DOHH2 (cell line): ENCODE data around the gene S100A3.
"Not testable (repeated sequence)": the region's sequence is repeated elsewhere in the genome, so short reads cannot be mapped to it uniquely, and the experiment has no call there.

Source experiments
- H3F3A ChIP-seq: fragments of 200-600 bp; sonication (generic), shearing (Covaris generic); 2 replicates; pipeline ENCODE4 v1.6.0; 2016; ENCODE audit warnings: antibody characterized with exemption, mild to moderate bottlenecking; ENCODE audit not compliant: control insufficient read depth, insufficient read depth
- H3K27ac ChIP-seq: fragments of 200-600 bp; sonication (generic); 2 replicates; pipeline ENCODE4 v1.5.1; 2014; ENCODE audit warnings: low read depth, mild to moderate bottlenecking, low read length, moderate library complexity
- H3K27me3 ChIP-seq: fragments of 200-600 bp; sonication (generic); 2 replicates; pipeline ENCODE4 v1.6.1; 2014; ENCODE audit warnings: mild to moderate bottlenecking, low read length, mixed read lengths; ENCODE audit not compliant: control insufficient read depth
- H3K36me3 ChIP-seq: fragments of 200-600 bp; sonication (generic); 2 replicates; pipeline ENCODE4 v1.6.1; 2014; ENCODE audit warnings: mild to moderate bottlenecking, low read length, moderate library complexity, mixed read lengths; ENCODE audit not compliant: control insufficient read depth
- H3K4me1 ChIP-seq: fragments of 200-600 bp; sonication (generic); 2 replicates; pipeline ENCODE4 v1.6.1; 2014; ENCODE audit warnings: mild to moderate bottlenecking, low read length, mixed read lengths; ENCODE audit not compliant: control insufficient read depth
- H3K4me2 ChIP-seq: fragments of 200-600 bp; sonication (generic); 2 replicates; pipeline ENCODE4 v1.6.0; 2014; ENCODE audit warnings: mild to moderate bottlenecking, low read length, moderate library complexity
- H3K4me3 ChIP-seq: fragments of 200-600 bp; sonication (generic); 2 replicates; pipeline ENCODE4 v1.5.1; 2014; ENCODE audit warnings: mild to moderate bottlenecking, low read length, mixed read lengths
- H3K79me2 ChIP-seq: fragments of 200-600 bp; sonication (generic); 2 replicates; pipeline ENCODE4 v1.6.1; 2014; ENCODE audit warnings: mild to moderate bottlenecking, low read length, mixed read lengths; ENCODE audit not compliant: control insufficient read depth
- H3K9me2 ChIP-seq: fragments of 200-600 bp; sonication (generic); replicated peaks from 2 replicates; pipeline ENCODE4 v1.6.1; 2014; ENCODE audit warnings: mild to moderate bottlenecking, low read length, mixed read lengths; ENCODE audit not compliant: control insufficient read depth
- H3K9me3 ChIP-seq: fragments of 200-600 bp; sonication (generic); 2 replicates; pipeline ENCODE4 v1.6.1; 2014; ENCODE audit warnings: antibody characterized with exemption, low read length, mixed read lengths; ENCODE audit not compliant: control insufficient read depth, insufficient read depth
- H4K20me1 ChIP-seq: fragments of 200-600 bp; sonication (generic); 2 replicates; pipeline ENCODE4 v1.6.0; 2014; ENCODE audit warnings: low read depth, mild to moderate bottlenecking, antibody characterized with exemption, low read length, moderate library complexity; ENCODE audit not compliant: control insufficient read depth, insufficient read depth
- CTCF ChIP-seq: fragments of 200-600 bp; sonication (generic); IDR thresholded peaks from one replicate; pipeline ENCODE4 v1.5.1; 2014; ENCODE audit warnings: antibody characterized with exemption, mild to moderate bottlenecking, low read depth, low read length; ENCODE audit not compliant: poor library complexity, severe bottlenecking
- EZH2phosphoT487 ChIP-seq: fragments of 200-600 bp; sonication (generic); IDR thresholded peaks from 2 replicates; pipeline ENCODE4 v1.6.1; 2017; ENCODE audit warnings: borderline replicate concordance, mild to moderate bottlenecking, antibody characterized with exemption, low read length, moderate library complexity, mixed read lengths

Gene S100A3

GRCh38 chr1:153526132-153526543 lies 22.9 kb downstream of the S100A3 start:
- Histone ChIP-seq H3K9me3 (no peaks in the 10 kb centered on the region), H3K27me3 (peaks cover 33% of the 10 kb centered on the region), H3K36me3 (no peaks in the 10 kb centered on the region), H3K4me3 (no peak overlapping the region), H3K27ac (no peak overlapping the region), H3K79me2 (no peaks in the 10 kb centered on the region), H3F3A (no peaks in the 10 kb centered on the region), H3K9me2 (no peaks in the 10 kb centered on the region), H4K20me1 (no peaks in the 10 kb centered on the region), H3K4me2 (no peak overlapping the region), H3K4me1 (no peaks in the 10 kb centered on the region)
- TF ChIP-seq CTCF (no peak), EZH2phosphoT487 (no peak)

GRCh38 chr1:153525088-153525728 lies 23.9 kb downstream of the S100A3 start:
- TF ChIP-seq EZH2phosphoT487 (no peak), CTCF (no peak)
- Histone ChIP-seq H3K4me2 (no peak overlapping the region), H3K27ac (no peak overlapping the region), H3K36me3 (no peaks in the 10 kb centered on the region), H3K9me3 (no peaks in the 10 kb centered on the region), H3K27me3 (peaks cover 26% of the 10 kb centered on the region), H4K20me1 (no peaks in the 10 kb centered on the region), H3K79me2 (no peaks in the 10 kb centered on the region), H3F3A (no peaks in the 10 kb centered on the region), H3K9me2 (no peaks in the 10 kb centered on the region), H3K4me3 (no peak overlapping the region), H3K4me1 (no peaks in the 10 kb centered on the region)

DNA sequence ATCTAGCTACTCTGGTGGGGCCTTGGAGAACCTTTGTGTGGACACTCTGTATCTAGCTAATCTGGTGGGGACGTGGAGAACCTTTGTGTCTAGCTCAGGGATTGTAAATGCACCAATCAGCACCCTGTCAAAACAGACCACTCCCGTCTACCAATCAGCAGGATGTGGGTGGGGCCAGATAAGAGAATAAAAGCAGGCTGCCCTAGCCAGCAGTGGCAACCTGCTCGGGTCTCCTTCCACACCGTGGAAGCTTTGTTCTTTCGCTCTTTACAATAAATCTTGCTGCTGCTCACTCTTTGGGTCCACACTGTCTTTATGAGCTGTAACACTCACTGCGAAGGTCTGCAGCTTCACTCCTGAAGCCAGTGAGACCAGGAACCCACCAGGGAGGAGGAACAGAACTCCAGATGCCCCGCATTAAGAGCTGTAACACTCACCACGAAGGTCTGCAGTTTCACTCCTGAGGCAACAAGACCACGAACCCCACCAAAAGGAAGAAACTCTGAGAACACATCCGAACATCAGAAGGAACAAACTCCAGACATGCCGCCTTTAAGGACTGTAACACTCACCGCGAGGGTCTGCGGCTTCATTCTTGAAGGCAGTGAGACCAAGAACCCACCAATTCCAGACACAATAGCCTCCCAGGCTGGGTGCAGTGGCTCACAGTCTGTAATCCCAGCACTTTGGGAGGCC lies 26.6 kb downstream of the S100A3 start:
- H3K9me2 ChIP-seq, H3K9me3 ChIP-seq, H3K4me3 ChIP-seq, H3K36me3 ChIP-seq, H3K4me1 ChIP-seq, H3K27ac ChIP-seq, H4K20me1 ChIP-seq, H3K79me2 ChIP-seq, H3F3A ChIP-seq, H3K4me2 ChIP-seq: not testable (repeated sequence)
- peaks cover 14% of the 10 kb centered on the region; the same call in 1 of the 2 replicates for H3K27me3 ChIP-seq

DNA sequence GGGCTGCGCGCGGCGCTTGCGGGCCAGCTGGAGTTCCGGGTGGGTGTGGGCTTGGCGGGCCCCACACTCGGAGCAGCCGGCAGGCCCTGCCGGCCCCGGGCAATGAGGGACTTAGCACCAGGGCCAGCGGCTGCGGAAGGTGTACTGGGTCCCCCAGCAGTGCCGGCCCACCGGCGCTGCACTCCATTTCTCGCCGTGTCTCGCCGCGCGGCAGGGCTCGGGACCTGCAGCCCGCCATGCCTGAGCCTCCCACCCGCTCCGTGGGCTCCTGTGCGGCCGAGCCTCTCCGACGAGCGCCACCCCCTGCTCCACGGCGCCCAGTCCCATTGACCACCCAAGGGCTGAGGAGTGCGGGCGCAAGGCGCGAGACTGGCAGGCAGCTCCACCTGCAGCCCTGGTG lies 27.2 kb downstream of the S100A3 start:
- not testable (repeated sequence) for H3K9me3 ChIP-seq, H3K9me2 ChIP-seq, H4K20me1 ChIP-seq, H3K27ac ChIP-seq, H3K4me2 ChIP-seq, H3K36me3 ChIP-seq, H3K4me3 ChIP-seq, H3K4me1 ChIP-seq, H3F3A ChIP-seq, H3K79me2 ChIP-seq
- peaks cover 13% of the 10 kb centered on the region; the same call in 1 of the 2 replicates for H3K27me3 ChIP-seq
